CMK (cell line): ENCODE data around the gene BNC2.

ENCODE experiments used
- DNase-seq: peaks from one replicate; pipeline ENCODE4 v3.0.0-alpha.2; 2010; ENCODE audit warnings: low read depth

The BNC2 gene

GRCh38 chr9:16675131-16675530 is 195.3 kb downstream of the BNC2 start:
- no peak for DNase-seq

GRCh38 chr9:16673171-16673570 is 197.3 kb downstream of the BNC2 start:
- DNase-seq = no peak

- DNase-seq = no peak
Measured at GRCh38 chr9:16672501-16672900, 198.0 kb downstream of the BNC2 start.

GRCh38 chr9:16671591-16672137 is 198.8 kb downstream of the BNC2 start:
- no peak for DNase-seq

GRCh38 chr9:16670791-16671190 is 199.7 kb downstream of the BNC2 start:
- no peak for DNase-seq

- DNase-seq = no peak
Measured at GRCh38 chr9:16668734-16669295, 201.7 kb downstream of the BNC2 start.

- no peak for DNase-seq
Measured at GRCh38 chr9:16664211-16664610, 206.3 kb downstream of the BNC2 start.

- DNase-seq = no peak
Measured at GRCh38 chr9:16661816-16662215, 208.7 kb downstream of the BNC2 start.

- no peak for DNase-seq
Measured at GRCh38 chr9:16659096-16659495, 211.4 kb downstream of the BNC2 start.

GRCh38 chr9:16656432-16657169 is 213.9 kb downstream of the BNC2 start:
- no peak for DNase-seq

- DNase-seq = no peak
Measured at GRCh38 chr9:16654596-16655126, 215.8 kb downstream of the BNC2 start.

- no peak for DNase-seq
Measured at GRCh38 chr9:16653491-16654399, 216.7 kb downstream of the BNC2 start.

GRCh38 chr9:16652582-16652981 is 217.9 kb downstream of the BNC2 start:
- DNase-seq = no peak

GRCh38 chr9:16651446-16651964 is 219.0 kb downstream of the BNC2 start:
- DNase-seq = no peak

GRCh38 chr9:16645970-16646369 is 224.5 kb downstream of the BNC2 start:
- DNase-seq = no peak

GRCh38 chr9:16642421-16643109 is 227.9 kb downstream of the BNC2 start:
- no peak for DNase-seq

- DNase-seq = no peak
Measured at GRCh38 chr9:16640649-16641048, 229.8 kb downstream of the BNC2 start.

GRCh38 chr9:16639644-16640043 is 230.8 kb downstream of the BNC2 start:
- no peak for DNase-seq

GRCh38 chr9:16637911-16638310 is 232.6 kb downstream of the BNC2 start:
- DNase-seq = no peak

- DNase-seq = no peak
Measured at GRCh38 chr9:16637218-16637617, 233.3 kb downstream of the BNC2 start.

GRCh38 chr9:16633794-16634193 is 236.7 kb downstream of the BNC2 start:
- DNase-seq = no peak

GRCh38 chr9:16628413-16628812 is 242.1 kb downstream of the BNC2 start:
- DNase-seq = no peak
